ENCODE results near the gene CCDC146.

GRCh38 chr7:77217474-77218185 lies 95.2 kb downstream of the CCDC146 start:
- TF ChIP-seq CTCF (IDR thresholded peaks at IDR 0.05): no peak
- no peak for TF ChIP-seq POLR2AphosphoS5 (IDR thresholded peaks at IDR 0.05)
- TF ChIP-seq POLR2A (IDR thresholded peaks at IDR 0.05): no peak
- TF ChIP-seq EP300 (IDR thresholded peaks at IDR 0.05): no peak

Data from upper lobe of left lung (tissue), 4 donors.